ENCODE data around the gene CDC5L.

CDC5L gene

DNA sequence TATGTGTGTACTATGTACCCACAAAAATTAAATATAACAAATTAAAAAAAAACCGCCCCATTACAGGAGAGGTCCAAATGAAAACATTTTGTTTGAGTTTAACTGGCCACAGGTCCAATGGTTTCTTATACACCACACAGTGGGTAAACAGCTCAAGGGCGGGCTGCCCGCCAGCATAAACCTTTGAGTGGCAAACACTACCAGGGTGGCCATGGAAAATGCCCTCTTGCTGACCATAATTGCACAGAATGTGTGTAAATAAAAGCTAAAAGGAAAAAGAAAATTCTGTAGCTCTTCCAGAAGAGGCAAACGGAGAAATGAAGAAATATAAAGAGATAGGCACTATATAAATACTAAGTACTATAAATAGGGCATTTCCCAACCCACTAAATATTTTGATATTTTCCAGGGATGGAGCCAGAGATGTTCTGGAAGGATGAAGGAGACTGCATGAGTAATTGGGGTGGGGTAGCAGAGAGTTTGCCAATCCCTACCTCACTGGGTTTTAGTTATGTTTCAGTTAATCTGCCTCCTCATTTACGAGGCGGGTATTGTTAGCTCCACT, 1.1 kb upstream of the CDC5L start:
- H3F3A ChIP-seq (ENCODE audit: low read depth), result no peaks in the 10 kb centered on the region
- peak overlapping the region; percentile 80 for H3K9ac ChIP-seq (ENCODE audit: low read depth, low read length, poor library complexity, severe bottlenecking)
- H4K20me1 ChIP-seq (ENCODE audit: insufficient read depth, low read length, poor library complexity, severe bottlenecking), result peaks cover 30% of the 10 kb centered on the region
- no peaks in the 10 kb centered on the region for H3K9me3 ChIP-seq (ENCODE audit: insufficient read depth, low read depth, low read length)
- H3K27me3 ChIP-seq (ENCODE audit: insufficient read depth, low read length, poor library complexity, severe bottlenecking), result no peaks in the 10 kb centered on the region
- TF ChIP-seq, protein P1, sequence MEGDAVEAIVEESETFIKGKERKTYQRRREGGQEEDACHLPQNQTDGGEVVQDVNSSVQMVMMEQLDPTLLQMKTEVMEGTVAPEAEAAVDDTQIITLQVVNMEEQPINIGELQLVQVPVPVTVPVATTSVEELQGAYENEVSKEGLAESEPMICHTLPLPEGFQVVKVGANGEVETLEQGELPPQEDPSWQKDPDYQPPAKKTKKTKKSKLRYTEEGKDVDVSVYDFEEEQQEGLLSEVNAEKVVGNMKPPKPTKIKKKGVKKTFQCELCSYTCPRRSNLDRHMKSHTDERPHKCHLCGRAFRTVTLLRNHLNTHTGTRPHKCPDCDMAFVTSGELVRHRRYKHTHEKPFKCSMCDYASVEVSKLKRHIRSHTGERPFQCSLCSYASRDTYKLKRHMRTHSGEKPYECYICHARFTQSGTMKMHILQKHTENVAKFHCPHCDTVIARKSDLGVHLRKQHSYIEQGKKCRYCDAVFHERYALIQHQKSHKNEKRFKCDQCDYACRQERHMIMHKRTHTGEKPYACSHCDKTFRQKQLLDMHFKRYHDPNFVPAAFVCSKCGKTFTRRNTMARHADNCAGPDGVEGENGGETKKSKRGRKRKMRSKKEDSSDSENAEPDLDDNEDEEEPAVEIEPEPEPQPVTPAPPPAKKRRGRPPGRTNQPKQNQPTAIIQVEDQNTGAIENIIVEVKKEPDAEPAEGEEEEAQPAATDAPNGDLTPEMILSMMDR (conservative IDR thresholded peaks at IDR 0.05; ENCODE audit: low read length), result no peak
- TF ChIP-seq EZH2phosphoT487 (IDR thresholded peaks at IDR 0.05; ENCODE audit: borderline replicate concordance), result no peak
- peak overlapping the region; percentile 99 for H3K4me3 ChIP-seq (ENCODE audit: low read length, poor library complexity, severe bottlenecking)
- H3K79me2 ChIP-seq (ENCODE audit: insufficient read depth, low read length), result peaks cover 31% of the 10 kb centered on the region
- H3K4me2 ChIP-seq (ENCODE audit: low read depth, low read length, poor library complexity, severe bottlenecking), result peak overlapping the region; percentile 92
- H3K9me2 ChIP-seq (replicated peaks; ENCODE audit: low read depth, low read length), result no peaks in the 10 kb centered on the region
- H2AFZ ChIP-seq (ENCODE audit: low read length), result peak overlapping the region; percentile 85; the same call in 1 of the 2 replicates
- H3K36me3 ChIP-seq (ENCODE audit: insufficient read depth, low read length), result peaks cover 1% of the 10 kb centered on the region; the same call in 1 of the 2 replicates
- peaks cover 30% of the 10 kb centered on the region for H3K4me1 ChIP-seq (ENCODE audit: insufficient read depth, low read length, poor library complexity, severe bottlenecking)

DNA sequence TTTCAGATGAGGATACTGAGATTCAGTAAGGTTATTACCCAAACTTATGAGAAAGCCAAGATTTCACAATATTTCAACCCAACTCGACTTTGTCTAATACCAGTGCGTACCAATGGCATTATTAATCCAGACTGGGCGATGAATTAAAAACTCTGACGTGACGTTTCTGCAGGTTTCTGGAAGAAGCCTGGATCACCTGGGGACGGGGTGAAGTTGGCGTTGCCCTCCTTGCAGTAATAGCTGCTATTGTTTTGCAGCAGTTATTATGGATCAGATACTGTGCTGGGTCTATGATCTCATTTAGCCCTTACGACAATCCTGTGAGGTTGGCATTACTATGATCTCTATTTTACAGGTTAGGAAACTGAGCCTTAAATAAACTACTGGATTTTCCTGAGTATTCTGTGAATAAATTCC, 569 bp upstream of the CDC5L start:
- TF ChIP-seq EZH2phosphoT487 (IDR thresholded peaks at IDR 0.05; ENCODE audit: borderline replicate concordance), result no peak
- TF ChIP-seq, protein P1 (conservative IDR thresholded peaks at IDR 0.05; ENCODE audit: low read length), result no peak
- no peaks in the 10 kb centered on the region for H3K9me3 ChIP-seq (ENCODE audit: insufficient read depth, low read depth, low read length)
- no peaks in the 10 kb centered on the region for H3K27me3 ChIP-seq (ENCODE audit: insufficient read depth, low read length, poor library complexity, severe bottlenecking)
- H3K9me2 ChIP-seq (replicated peaks; ENCODE audit: low read depth, low read length), result no peaks in the 10 kb centered on the region
- H3K79me2 ChIP-seq (ENCODE audit: insufficient read depth, low read length), result peaks cover 36% of the 10 kb centered on the region
- peak overlapping the region; percentile 99 for H3K4me3 ChIP-seq (ENCODE audit: low read length, poor library complexity, severe bottlenecking)
- H2AFZ ChIP-seq (ENCODE audit: low read length), result peak overlapping the region; percentile 85
- H4K20me1 ChIP-seq (ENCODE audit: insufficient read depth, low read length, poor library complexity, severe bottlenecking), result peaks cover 35% of the 10 kb centered on the region
- H3K9ac ChIP-seq (ENCODE audit: low read depth, low read length, poor library complexity, severe bottlenecking), result peak overlapping the region; percentile 80
- H3K4me2 ChIP-seq (ENCODE audit: low read depth, low read length, poor library complexity, severe bottlenecking), result peak overlapping the region; percentile 92
- H3F3A ChIP-seq (ENCODE audit: low read depth), result no peaks in the 10 kb centered on the region
- H3K4me1 ChIP-seq (ENCODE audit: insufficient read depth, low read length, poor library complexity, severe bottlenecking), result peaks cover 32% of the 10 kb centered on the region
- H3K36me3 ChIP-seq (ENCODE audit: insufficient read depth, low read length), result peaks cover 6% of the 10 kb centered on the region

DNA sequence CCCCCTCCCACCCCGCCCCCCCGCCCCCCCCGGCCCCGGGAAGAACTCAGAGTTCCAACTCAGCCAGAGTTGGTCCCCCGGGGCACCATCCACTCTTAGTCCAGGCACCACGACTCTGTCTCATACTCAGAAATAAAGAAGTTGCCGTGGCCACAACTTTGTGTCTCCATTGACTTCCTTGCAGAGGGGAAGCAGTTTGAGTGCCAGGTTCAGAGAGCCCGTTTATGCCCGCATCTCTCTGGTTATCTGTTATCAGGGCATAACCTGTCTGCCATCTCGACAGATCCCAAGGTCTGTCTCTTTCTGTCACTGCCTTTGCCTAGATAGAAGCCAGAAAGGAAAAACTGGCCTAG, 605 bp downstream of the CDC5L start:
- Histone ChIP-seq H3F3A (ENCODE audit: low read depth) (no peaks in the 10 kb centered on the region), H3K9ac (ENCODE audit: low read depth, low read length, poor library complexity, severe bottlenecking) (peak overlapping the region; percentile 80), H3K4me3 (ENCODE audit: low read length, poor library complexity, severe bottlenecking) (peak overlapping the region; percentile 99), H3K4me2 (ENCODE audit: low read depth, low read length, poor library complexity, severe bottlenecking) (peak overlapping the region; percentile 99), H3K9me3 (ENCODE audit: insufficient read depth, low read depth, low read length) (no peaks in the 10 kb centered on the region), H3K9me2 (replicated peaks; ENCODE audit: low read depth, low read length) (no peaks in the 10 kb centered on the region), H3K79me2 (ENCODE audit: insufficient read depth, low read length) (peaks cover 46% of the 10 kb centered on the region), H3K4me1 (ENCODE audit: insufficient read depth, low read length, poor library complexity, severe bottlenecking) (peaks cover 32% of the 10 kb centered on the region), H2AFZ (ENCODE audit: low read length) (no peak overlapping the region), H3K36me3 (ENCODE audit: insufficient read depth, low read length) (peaks cover 16% of the 10 kb centered on the region), H3K27me3 (ENCODE audit: insufficient read depth, low read length, poor library complexity, severe bottlenecking) (no peaks in the 10 kb centered on the region), H4K20me1 (ENCODE audit: insufficient read depth, low read length, poor library complexity, severe bottlenecking) (peaks cover 44% of the 10 kb centered on the region)
- TF ChIP-seq, protein P1 (conservative IDR thresholded peaks at IDR 0.05; ENCODE audit: low read length), result no peak
- no peak for TF ChIP-seq EZH2phosphoT487 (IDR thresholded peaks at IDR 0.05; ENCODE audit: borderline replicate concordance)
